Adrenal gland (tissue), 12 donors: ENCODE measurements around the gene MTMR12. TPM values are rescaled to one million over a fixed set of nuclear protein-coding genes. Genes with fewer than 3 reads are reported as not detected.
"Not testable (repeated sequence)": the region's sequence is repeated elsewhere in the genome, so short reads cannot be mapped to it uniquely, and the experiment has no call there.

ENCODE experiments used
- DNase-seq, 7 donors: peaks; one replicate each; pipeline ENCODE4 v3.0.0-alpha.2; 2019 to 2020
- H3K27ac ChIP-seq, 5 donors: fragments of 200-600 bp; sonication (generic) in 4 of 5; 1 replicate in 3 of 5; 2 replicates in 2 of 5; pipeline versions ENCODE4 v1.5.1 to v1.8.0; 2016 to 2020; ENCODE audit warnings: mild to moderate bottlenecking in 1 of 5
- H3K27me3 ChIP-seq: fragments of 200-600 bp; 2 replicates; pipeline ENCODE4 v1.8.0; 2021
- H3K36me3 ChIP-seq, 2 donors: fragments of 200-600 bp; replicated peaks in 1 of 2; 1 replicate in 1 of 2; 2 replicates in 1 of 2; pipeline versions ENCODE4 v1.5.1 to v1.8.0; 2018 to 2022
- H3K4me1 ChIP-seq, 2 donors: fragments of 200-600 bp; replicated peaks in 1 of 2; 1 replicate in 1 of 2; 2 replicates in 1 of 2; pipeline versions ENCODE4 v1.5.1 to v1.8.0; 2018 to 2021
- H3K4me3 ChIP-seq, 4 donors: fragments of 200-600 bp; sonication (generic) in 3 of 4; one replicate each; pipeline ENCODE4 v1.5.1; 2016 to 2018
- H3K9me3 ChIP-seq, 3 donors: fragments of 200-600 bp; sonication (generic) in 1 of 3; replicated peaks in 1 of 3; 1 replicate in 2 of 3; 2 replicates in 1 of 3; pipeline versions ENCODE4 v1.5.1 to v1.8.0; 2016 to 2021
- CTCF ChIP-seq, 6 experiments: fragments of 450-650 bp in 4 of 6; fragments of 200-600 bp in 2 of 6; sonication (generic) in 1 of 6; IDR thresholded peaks; 1 replicate in 5 of 6; 2 replicates in 1 of 6; pipeline versions ENCODE4 v1.5.1 to v1.8.0; 2016 to 2021; ENCODE audit warnings: antibody characterized with exemption in 6 of 6, mild to moderate bottlenecking in 2 of 6, moderate library complexity in 1 of 6
- POLR2A ChIP-seq, 2 donors: fragments of 450-650 bp; IDR thresholded peaks; one replicate each; pipeline ENCODE4 v1.6.1; 2017; ENCODE audit warnings: antibody characterized with exemption in 2 of 2, mild to moderate bottlenecking in 2 of 2, moderate library complexity in 1 of 2
- WGBS, 4 donors: extraction: QIAGEN DNeasy Blood & Tissue Kit in 2 of 4; methylation state at CpG; one replicate each; pipeline versions ENCODE4 v1.1.5 to v1.1.7; 2013 to 2017; 5-methylcytosine and 5-hydroxymethylcytosine counted together
- intact Hi-C, 2 donors: fragments of 100-400 bp; cut with DNase I; formaldehyde crosslinking; loops; one replicate each; pipeline versions ENCODE4 v1.14.1 to v1.15.0; 2022 to 2023
- polyA plus RNA-seq, 3 donors: library from polyadenylated mRNA; stranded (reverse); fragments of 200-250 nt in 2 of 3; fragments of 350-450 nt in 1 of 3; fragmentation: Illumina TruSeq in 1 of 3; extraction: RNeasy Lipid Tissue Mini Kit (QIAGEN cat#74804) in 1 of 3; gene quantifications; one replicate each; pipeline ENCODE4 v1.2.3, GENCODE V29; 2013 to 2014
- total RNA-seq, 9 donors: library from RNA; depleted of rRNA in 4 of 9; stranded (reverse); fragments of >200 nt in 4 of 9; fragments of 120-200 nt in 1 of 9; fragmentation: NEBNext Ultra II Directional in 1 of 9; extraction: Animal tissue kit (Norgen Biotek cat#: 25700) in 1 of 9; gene quantifications; one replicate each; pipeline versions ENCODE4 v1.1.0 to v1.2.4, GENCODE V29; 2013 to 2023
- donor health status: healthy with polysubstance abuse.
- donor health status: Bipolar disorder and iron deficiency.
- donor health status: DM: yes; HTN: yes; CAD: no.
- donor health status: DM: no; HTN: no; CAD: no.
- donor health status: DM: no; HTN: no; CAD: no.
- donor health status: DM: yes; HTN: yes; CAD: no.

The MTMR12 gene
- total and polyA plus RNA-seq, 12 donors: 4.5 to 30.7 (median 22.9) TPM

- peaks cover 0 to 5% of the 10 kb centered on the region in 2 donors for H3K36me3 ChIP-seq
- H3K4me3 ChIP-seq: no peak overlapping the region
- H3K9me3 ChIP-seq: no peaks in the 10 kb centered on the region
- 96 to 99% (median 98%) methylated on average over 7 of the region's 7 CpGs for WGBS, 4 donors
- TF ChIP-seq POLR2A (IDR thresholded peaks at IDR 0.05) (no peak), CTCF (IDR thresholded peaks at IDR 0.05) (no peak)
- no peaks in the 10 kb centered on the region for H3K27me3 ChIP-seq
- H3K4me1 ChIP-seq: peaks cover 0 to 6% of the 10 kb centered on the region in 2 donors
- no peak overlapping the region for H3K27ac ChIP-seq
- DNase-seq: peak in 1 of 7 donors; percentile 43
- intact Hi-C loops: no loop called here
Measured at GRCh38 chr5:32291591-32291990, 21.1 kb downstream of the MTMR12 start.

- TF ChIP-seq POLR2A (IDR thresholded peaks at IDR 0.05): no peak
- no peak for TF ChIP-seq CTCF (IDR thresholded peaks at IDR 0.05)
- Histone ChIP-seq H3K36me3 (peaks cover 0 to 2% of the 10 kb centered on the region in 2 donors), H3K9me3 (no peaks in the 10 kb centered on the region), H3K27ac (no peak overlapping the region), H3K4me3 (no peak overlapping the region), H3K4me1 (no peaks in the 10 kb centered on the region), H3K27me3 (no peaks in the 10 kb centered on the region)
- intact Hi-C loops: no loop called here
- peak in 1 of 7 donors; percentile 38 for DNase-seq
- whole genome bisulfite sequencing, 4 donors: 93 to 100% (median 95%) methylated on average over 3 to 5 of the region's 5 CpGs
Measured at GRCh38 chr5:32290922-32291321, 21.8 kb downstream of the MTMR12 start.

GRCh38 chr5:32290501-32290900 lies 22.2 kb downstream of the MTMR12 start:
- H3K27ac ChIP-seq, H3K36me3 ChIP-seq, intact Hi-C loops, H3K27me3 ChIP-seq, H3K9me3 ChIP-seq, H3K4me3 ChIP-seq, H3K4me1 ChIP-seq: not testable (repeated sequence)
- DNase-seq: peak in 1 of 7 donors; percentile 39
- 86 to 94% (median 91%) methylated on average over 2 to 3 of the region's 3 CpGs for WGBS, 4 donors

- intact Hi-C loops, H3K4me1 ChIP-seq, DNase-seq, H3K27me3 ChIP-seq, H3K27ac ChIP-seq, H3K4me3 ChIP-seq, H3K9me3 ChIP-seq, H3K36me3 ChIP-seq: not testable (repeated sequence)
- WGBS, 4 donors: 97 to 100% (median 99%) methylated on average over 1 of the region's 1 CpG
Measured at GRCh38 chr5:32289986-32290385, 22.8 kb downstream of the MTMR12 start.

- intact Hi-C loops: not testable (repeated sequence)
Measured at GRCh38 chr5:32288135-32288534, 24.6 kb downstream of the MTMR12 start.

GRCh38 chr5:32287525-32287924 lies 25.2 kb downstream of the MTMR12 start:
- H3K36me3 ChIP-seq, H3K27ac ChIP-seq, H3K9me3 ChIP-seq, DNase-seq, intact Hi-C loops, H3K4me3 ChIP-seq, H3K27me3 ChIP-seq, H3K4me1 ChIP-seq: not testable (repeated sequence)
- 67 to 84% (median 76%) methylated on average over 3 of the region's 3 CpGs for WGBS, 4 donors

More at GRCh38 chr5:32288135-32288534, 24.6 kb downstream of the MTMR12 start:
- H3K27me3 ChIP-seq, DNase-seq, H3K4me3 ChIP-seq, H3K9me3 ChIP-seq, H3K27ac ChIP-seq, H3K4me1 ChIP-seq, H3K36me3 ChIP-seq: not testable (repeated sequence)
- WGBS, 4 donors: 90 to 99% (median 97%) methylated on average over 3 of the region's 3 CpGs
